ENCODE data around the gene HEBP2.
"Not testable (repeated sequence)": the region's sequence is repeated elsewhere in the genome, so short reads cannot be mapped to it uniquely, and the experiment has no call there.

Gene HEBP2, protein sequence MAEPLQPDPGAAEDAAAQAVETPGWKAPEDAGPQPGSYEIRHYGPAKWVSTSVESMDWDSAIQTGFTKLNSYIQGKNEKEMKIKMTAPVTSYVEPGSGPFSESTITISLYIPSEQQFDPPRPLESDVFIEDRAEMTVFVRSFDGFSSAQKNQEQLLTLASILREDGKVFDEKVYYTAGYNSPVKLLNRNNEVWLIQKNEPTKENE

DNA sequence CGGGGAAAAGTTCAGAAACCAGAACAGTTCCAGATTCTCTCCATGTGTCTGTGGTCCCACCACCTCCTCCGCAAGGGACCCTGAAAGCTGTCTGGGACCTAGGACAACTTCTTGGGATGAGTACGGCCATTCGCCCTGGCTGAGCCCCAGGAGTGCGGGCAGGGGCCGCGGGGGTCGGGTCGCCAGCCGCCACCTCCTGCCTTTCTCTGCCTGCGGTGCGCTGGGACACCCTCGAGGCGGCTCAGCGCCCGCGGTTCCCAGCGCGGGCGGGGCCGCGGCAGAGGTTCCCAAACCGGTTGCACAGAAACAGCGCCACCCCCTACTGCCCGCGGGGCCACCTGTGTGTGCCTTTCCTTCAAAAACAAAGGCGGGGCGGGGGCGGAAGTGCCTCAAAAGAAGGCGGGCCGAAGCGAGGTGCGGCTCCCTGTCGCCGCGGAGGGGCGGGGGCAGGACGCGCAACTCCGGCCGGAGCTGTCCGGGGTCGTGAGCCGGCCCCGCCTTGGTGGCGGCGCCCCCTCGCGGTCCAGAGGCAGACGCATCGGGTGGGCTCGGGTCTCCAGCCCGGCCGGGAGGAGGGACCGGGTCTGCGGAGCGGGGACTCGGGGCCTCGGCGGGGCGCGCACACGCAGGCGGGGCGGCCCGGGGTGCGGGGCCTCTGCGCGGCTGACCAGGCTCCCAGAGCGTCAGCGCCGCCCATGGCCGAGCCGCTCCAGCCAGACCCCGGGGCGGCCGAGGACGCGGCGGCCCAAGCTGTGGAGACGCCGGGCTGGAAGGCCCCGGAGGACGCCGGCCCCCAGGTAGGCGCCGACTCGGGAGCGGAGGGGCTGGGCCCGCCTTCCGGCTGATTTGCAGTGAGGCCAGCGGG, at the start of gene HEBP2:
TSS of gene HEBP2 (plus strand) at position 423 of the 865 bp plus-strand sequence. CDS start at position 696, 273 bp downstream.
- peak; percentile 91 for DNase-seq

DNA sequence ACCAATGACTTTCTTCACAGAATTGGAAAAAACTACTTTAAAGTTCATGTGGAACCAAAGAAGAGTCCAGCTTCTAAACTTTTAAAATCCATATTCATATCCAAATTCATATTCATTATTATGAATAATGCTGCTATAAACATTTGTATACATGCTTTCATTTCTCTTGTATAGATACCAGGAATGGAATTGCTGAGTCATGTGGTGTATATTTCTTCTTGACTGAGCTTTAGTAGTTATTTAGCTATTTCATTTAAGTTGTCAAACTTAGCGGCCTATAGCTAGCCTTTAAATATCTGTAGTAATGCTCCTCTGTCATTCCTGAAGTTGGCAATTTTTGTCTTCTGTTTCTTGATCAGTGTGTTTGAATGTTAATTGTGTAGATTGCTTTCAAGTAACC, 46.1 kb upstream of the HEBP2 start:
- DNase-seq, result no peak

DNA sequence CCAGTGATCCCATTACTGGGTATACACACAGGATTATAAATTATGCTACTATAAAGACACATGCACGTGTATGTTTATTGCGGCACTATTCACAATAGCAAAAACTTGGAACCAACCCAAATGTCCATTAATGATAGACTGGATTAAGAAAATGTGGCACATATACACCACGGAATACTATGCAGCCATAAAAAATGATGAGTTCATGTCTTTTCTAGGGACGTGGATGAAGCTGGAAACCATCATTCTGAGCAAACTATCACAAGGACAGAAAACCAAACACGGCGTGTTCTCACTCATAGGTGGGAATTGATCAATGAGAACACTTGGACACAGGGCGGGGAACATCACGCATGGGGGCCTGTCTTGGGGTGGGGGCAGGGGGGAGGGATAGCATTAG, 35.3 kb upstream of the HEBP2 start:
- DNase-seq, result not testable (repeated sequence)

DNA sequence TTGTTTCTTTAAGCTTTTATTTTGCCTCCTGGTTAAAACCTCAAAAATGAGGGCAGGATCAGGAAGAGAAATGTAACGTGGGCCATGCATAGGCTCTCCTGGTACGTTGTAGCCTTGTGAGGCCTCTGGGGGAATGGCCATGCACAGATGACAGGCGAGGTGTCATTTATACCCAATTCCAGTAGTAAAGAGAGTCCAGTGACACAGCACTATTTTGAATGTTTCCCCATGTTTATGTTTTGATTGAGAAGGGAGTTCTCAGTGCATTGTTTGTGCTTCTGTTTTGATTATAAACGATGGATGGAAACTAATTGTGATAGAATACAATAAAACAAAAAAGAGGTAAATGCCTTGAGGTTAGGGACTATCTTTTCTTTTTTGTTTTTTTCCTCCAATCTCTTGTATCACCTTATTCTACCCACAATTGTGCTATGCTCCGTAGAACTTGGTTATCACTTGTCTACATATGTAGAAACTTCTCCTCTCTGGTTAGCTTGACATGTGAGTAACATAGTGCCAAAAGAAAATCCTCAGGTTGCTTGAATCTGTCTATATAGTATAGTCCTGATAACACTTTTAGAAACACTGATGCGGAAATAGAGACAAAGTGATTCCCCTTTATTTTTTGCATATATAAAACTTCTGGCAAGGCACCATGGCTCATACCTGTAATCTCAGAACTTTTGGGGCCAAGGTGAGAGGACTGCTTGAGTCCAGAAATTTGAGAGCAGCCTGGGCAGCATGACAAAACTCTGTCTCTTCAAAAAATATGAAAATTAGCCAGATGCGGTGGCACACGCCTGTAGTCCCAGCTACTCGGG, 33.2 kb upstream of the HEBP2 start:
- DNase-seq, result no peak

DNA sequence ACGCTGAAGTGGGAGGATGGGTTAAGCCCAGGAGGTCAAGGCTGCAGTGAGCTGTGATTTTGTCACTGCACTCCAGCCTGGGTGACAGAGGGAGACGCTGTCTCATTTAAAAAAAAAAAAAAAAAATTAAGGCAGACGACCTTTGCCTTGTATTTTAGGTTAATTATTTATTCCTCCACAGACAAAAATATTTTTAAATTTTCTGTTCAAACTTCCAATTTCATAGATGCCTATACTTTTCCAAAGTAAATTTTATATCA, 32.6 kb upstream of the HEBP2 start:
- DNase-seq, result no peak

DNA sequence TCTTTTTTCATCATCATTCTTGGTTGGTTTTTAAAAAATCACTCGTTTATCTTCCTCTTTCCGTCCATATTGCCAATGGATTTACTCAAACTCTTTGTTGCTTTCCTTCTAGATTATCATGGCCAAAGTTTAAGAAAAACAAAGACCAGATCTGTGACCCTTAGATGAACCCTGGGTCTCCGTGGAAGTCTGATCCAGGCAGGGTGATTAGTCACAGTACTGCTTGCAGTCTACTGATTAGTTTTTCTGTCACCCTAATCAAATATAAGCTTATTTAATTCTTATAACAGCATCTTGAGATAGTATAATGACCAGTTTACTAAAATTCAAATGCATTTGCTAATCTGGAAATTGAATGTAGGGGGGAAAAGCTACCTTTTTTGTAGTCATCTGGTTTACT, 32.3 kb upstream of the HEBP2 start:
- DNase-seq, result no peak

DNA sequence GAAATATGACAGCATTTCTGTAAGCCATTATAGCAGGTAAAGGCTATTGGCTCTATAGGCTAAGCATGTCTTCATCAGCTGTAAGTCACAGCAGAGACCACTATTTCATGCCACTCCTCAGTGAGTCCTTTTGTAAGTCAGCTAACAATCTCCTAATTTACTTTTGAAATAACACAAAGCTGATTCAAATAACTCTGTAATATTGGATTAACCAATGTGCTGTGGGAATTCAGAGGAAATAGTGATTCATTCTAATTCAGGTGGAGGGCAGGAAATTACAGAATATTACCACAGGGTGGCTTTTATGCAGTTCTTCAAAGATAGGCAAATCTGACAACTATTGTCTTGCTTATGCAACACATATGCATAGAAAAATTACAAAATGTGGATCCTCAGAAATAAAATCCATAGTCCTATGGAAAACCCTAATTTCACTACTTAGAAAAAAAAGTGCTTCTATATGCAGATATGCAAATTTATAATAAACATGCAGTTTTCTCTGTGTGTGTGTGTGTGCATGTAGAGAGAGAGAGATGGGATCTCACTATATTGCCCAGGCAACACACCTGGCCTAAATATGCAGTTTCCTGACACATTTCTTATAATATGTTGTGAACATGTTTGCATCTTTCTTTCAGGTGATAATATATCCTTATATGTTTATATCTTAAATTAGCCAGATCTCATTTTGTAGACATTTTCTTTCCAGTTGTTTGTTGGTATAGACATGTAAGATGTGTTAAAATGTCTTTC, 31.1 kb upstream of the HEBP2 start:
- DNase-seq, result no peak

DNA sequence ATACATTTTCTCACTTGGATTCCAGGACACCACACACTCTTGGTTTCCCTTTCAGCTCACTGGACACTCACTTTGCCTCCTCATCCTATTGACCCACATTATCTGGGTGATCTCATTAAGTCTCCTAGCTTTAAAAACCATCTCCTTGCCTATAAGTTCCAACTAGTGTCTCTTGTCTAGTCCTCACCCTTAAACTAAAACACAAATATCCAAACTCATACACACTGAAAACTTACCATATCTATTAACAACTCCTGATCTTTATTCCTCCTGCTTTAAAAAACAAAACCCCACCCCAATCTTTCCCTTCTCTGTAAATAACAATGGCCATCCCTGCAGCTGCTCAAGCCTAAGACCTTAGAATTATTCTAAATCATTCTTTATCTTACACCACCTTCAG, 29.8 kb upstream of the HEBP2 start:
- no peak for DNase-seq

DNA sequence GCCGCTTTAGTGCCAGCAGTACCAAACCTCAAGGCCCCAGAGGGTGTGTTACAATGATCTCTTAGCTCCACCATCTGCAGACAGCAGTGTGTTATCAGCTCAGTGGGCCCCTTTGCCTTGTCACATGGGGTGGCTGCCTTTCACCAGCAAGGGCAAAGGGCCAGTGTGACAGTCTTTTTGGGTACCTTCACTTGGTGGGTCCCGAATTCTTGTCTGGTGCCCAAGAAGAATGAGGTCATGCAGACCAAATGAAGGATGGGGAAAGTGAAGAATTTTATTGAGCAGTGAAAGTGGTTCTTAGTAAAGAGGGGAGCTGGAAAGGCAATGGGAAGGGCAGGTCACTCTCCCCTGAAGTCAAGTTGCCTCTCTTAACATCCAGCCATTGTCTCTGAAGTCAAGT, 29.2 kb upstream of the HEBP2 start:
- no peak for DNase-seq

DNA sequence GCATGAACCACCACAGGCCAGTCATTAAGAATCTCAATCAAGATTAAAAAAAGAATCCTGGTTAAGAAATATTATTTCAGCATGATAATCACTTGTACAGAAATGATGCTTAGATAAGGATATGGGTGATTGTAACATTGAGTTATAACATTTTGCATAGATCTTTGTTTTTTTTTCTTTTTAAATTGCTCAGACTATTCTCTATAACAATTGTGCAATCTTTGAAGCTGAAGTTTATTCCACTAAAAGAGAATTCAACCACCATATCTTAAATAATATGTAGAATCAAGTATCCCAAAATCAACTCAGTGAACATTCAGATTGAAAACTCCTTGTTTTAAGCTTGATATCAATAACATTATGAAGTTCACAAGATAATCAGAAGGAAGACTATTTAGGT, 27.0 kb upstream of the HEBP2 start:
- no peak for DNase-seq

DNA sequence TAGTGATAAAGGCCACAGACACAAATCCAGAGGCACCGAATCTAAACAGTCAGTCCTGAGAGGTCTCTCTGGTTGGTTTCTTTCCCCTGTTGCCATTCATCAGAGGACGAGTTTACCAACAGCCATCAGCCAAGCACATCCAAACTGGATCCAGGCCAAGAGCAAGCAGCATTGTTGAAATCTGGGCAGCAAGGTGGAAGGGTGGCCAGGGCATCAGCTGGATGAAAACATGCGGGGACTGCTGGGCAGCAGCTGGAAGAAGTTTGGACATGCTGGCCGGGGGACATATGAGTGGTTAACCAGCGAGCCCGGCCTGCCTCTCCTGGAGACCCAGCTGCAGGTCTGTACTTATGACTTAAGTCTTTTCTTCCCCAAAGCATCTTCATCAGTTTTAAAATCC, 26.2 kb upstream of the HEBP2 start, which contains the start of gene SMIM28:
TSS of gene SMIM28 (plus strand) at position 62 of the 400 bp plus-strand sequence. CDS start at position 230, 168 bp downstream.
- peak; percentile 38 for DNase-seq

DNA sequence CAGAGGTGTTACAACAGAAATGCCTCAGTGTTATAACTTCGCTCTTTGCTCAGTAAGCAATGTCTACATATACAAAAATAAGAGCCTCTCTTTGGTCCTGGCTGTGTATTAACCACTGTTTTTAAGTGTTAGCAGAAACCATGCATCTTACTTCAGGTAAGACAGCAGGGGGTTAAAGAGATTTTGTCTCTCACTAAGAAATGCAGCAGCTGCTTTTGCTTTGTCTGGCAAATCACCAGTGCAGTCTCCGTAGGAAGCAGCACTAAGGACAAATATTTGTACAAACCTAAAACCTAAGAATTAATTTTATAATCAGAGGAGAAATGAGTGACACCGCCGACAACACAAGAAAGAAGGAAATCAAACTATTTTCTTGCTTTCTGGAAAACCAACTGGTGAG, 25.6 kb upstream of the HEBP2 start:
- DNase-seq, result no peak

DNA sequence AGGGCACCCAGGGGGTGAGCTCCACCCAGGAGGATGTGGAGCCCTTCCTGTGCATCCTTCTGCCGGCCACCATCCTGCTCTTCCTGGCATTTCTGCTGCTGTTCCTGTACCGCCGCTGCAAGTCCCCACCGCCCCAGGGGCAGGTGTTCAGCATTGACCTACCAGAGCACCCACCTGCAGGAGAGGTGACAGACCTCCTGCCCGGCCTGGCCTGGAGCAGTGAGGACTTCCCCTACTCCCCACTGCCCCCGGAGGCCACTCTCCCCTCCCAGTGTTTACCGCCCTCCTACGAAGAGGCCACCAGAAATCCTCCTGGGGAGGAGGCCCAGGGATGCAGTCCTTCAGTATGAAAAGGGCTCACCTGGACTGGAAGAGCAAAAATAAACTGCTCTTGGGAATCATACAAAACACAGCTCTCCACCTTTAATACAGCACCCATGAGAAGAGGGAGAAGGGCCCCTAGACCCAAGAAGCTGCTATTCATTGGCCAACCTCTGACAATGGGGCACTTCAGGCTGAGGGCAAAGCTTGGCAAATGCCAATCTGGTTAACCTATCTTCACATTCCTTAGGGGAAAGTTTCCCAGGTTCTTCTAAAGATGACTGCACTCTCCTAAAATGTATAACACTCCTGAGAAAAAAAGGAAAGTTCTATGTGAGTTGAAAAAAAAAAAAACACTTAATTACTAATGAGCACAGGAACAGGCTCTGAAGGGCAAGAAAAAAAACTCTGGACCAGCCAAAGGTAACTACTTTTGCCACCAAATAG, 21.3 kb upstream of the HEBP2 start:
- DNase-seq, result no peak

DNA sequence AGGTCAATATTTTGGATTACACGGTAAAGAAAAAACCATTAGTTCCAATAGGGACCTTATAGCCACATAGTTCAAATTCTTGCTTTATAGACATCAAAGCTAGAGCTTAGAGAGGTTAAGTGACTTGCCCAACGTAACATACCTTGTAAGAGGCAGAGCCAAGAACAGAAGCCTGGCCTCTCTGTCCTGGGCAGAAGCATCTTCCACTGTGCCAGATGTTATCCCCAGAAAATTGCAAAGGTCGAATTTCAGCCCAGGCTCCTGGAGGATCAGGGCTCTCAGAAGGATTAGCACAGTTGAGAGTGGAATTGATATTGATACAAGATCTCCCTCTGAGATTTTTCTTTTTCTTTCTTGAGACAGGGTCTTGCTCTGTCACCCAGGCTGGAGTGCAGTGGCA, 20.2 kb upstream of the HEBP2 start:
- DNase-seq, result no peak

DNA sequence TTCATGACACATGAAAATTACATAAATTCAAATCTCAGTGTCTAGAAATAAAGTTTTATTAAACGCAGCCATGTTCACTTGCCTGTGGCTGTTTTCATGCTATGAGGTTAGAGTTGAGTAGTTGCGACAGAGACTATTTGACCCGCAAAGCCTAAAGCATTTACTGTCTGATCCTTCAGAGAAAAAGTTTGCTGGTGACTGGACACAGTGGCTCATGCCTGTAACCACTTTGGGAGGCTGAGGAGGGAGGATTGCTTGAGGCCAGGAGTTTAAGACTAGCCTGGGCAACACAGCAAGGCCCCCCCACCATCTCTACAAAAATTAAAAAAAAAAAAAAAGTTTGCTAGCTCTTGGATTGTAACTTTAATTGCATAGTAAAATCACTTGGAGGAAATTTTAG, 17.1 kb upstream of the HEBP2 start:
- no peak for DNase-seq

DNA sequence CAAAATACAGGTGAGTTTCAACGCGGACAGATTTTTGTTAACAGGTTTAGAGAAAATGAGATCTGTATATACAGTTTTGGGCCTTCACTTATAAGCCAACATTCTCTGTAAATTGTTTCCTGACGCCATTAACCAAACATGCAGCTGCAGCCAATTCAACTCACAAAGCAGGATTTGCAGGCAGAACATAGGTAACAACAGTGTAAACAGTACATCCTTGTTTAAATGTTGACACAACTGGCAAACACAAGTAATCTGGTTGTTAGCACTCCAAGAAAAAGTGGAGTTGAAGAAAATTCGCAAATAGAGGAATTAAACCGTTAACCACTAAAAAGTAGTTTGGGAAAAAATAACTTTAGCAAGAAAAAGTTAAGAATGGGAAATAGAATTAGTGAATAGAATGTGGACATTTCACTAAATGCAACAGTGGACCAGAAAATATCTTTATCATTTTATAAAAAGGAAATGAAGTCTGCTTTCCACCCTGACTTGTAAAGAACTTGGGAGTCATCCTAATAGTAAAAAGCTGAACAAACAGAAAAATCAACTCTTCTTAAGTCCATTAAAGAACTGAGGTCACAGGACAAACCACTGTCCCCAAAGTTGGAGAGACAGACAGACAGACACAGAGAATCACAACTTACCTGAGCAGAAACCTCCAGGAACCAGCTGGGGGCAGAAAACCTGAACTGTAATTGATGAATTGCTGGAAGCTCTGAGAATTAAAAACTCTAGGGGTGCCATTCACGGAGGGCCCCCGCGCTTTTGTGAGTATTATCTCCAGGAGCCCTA, 16.2 kb upstream of the HEBP2 start:
- DNase-seq, result peak; percentile 91

DNA sequence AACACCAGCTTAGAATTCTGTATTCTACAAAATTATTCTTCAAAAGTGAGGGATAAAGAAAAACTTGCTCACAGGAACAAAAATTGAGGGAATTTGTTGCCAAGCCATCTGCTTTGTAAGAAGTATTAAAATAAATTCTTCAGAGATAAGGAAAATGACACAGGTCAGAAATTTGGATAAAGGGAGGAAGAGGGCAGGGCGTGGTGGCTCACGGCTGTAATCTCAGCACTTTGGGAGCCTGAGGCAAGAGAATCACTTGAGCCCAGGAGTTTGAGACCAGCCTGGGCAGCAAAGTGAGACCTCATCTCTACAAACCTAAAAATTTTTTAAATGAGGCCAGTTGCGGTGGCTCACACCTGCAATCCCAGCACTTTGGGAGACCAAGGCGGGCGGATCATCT, 14.5 kb upstream of the HEBP2 start:
- no peak for DNase-seq

DNA sequence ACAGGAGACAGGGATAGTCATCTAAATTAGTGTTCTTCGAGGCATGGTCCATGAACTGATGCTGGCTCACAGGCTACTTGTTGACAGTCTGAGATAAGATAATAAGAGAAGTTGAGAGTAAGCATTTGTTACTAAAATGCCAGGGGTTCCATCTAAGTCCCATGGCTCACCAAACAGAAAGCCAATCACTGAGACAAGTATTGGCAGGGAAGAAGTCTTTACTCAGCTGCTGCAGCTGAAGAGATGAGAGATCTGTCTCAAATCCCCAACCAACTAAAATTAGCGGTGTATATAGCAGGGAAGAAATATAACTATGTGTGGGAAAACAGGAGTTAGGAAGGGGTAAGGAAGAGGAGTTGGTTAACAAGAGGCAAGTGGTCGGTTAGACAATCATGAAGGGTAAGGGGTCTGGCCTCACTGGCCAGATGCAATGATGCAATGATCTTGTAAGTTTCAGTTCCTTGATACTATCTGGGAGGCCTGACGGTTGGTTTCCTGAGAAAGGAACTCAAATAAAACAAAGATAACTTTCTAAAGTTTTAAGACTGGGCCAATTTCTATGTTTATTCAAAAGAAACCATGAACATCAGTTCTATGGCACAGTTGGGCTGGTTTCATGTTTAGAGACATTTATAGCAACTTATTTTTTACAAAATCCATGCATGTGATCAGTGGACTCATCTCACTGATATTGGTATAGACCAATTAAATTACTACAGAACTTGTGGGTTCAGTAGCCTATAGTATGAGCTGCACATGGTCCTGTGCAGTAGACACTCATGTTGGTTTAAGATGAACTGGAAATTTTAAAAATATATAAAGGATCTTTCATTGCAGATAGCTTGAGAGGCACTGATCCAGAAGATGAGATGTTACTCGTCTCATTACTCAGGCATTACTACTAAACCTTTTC, 9.9 kb upstream of the HEBP2 start:
- no peak for DNase-seq

DNA sequence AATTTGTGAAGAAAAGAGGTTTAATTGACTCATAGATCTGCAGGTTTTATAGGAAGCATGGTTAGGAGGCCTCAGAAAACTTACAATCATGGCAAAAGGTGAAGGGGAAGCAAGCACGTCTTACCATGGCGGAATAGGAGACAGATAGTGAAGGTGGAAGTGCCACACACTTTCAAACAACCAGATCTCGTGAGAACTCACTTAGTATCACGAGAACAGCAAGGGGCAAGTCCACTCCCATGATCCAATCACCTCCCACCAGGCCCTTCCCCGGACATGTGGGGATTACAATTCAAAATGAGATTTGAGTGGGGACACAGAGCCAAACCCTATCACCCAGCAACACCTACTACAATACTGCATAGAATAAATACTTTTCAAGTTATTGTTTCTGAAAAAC, 7.3 kb upstream of the HEBP2 start:
- no peak for DNase-seq
